Measurements from ENCODE around the gene DYNLRB2.

Gene DYNLRB2

GRCh38 chr16:80599466-80599865, 58.7 kb downstream of the DYNLRB2 start:
- no peak for DNase-seq (ENCODE audit: low spot score)

Measured in hepatic stellate cell (primary cell).